OCI-LY3 (cell line): ENCODE measurements around the gene NR2C2.
A peak's percentile ranks its signal among the peaks of the same experiment; 100 is the strongest.

Experiments used
- H2AFZ ChIP-seq: fragments of 200-600, 300-600 bp; shearing (Covaris generic); 2 replicates; pipeline ENCODE4 v1.6.0; 2014; ENCODE audit warnings: antibody characterized with exemption, low read depth, low read length
- H3K27ac ChIP-seq: fragments of 200-600, 300-600 bp; sonication (generic); 2 replicates; pipeline ENCODE4 v1.5.1; 2014; ENCODE audit warnings: mild to moderate bottlenecking, low read length, moderate library complexity, mixed read lengths
- H3K27me3 ChIP-seq: fragments of 200-600, 300-600 bp; sonication (generic); 2 replicates; pipeline ENCODE4 v1.6.1; 2014; ENCODE audit warnings: low read depth, low read length, mixed read lengths
- H3K36me3 ChIP-seq: fragments of 200-600, 300-600 bp; sonication (generic); replicated peaks from 2 replicates; pipeline ENCODE3; 2014; ENCODE audit warnings: low read depth, low read length, mixed read lengths
- H3K4me1 ChIP-seq: fragments of 300-600, 200-600 bp; sonication (generic); 2 replicates; pipeline ENCODE4 v1.6.1; 2014; ENCODE audit warnings: low read length, mixed read lengths
- H3K4me2 ChIP-seq: fragments of 200-600, 300-600 bp; sonication (generic); 2 replicates; pipeline ENCODE4 v1.6.1; 2014; ENCODE audit warnings: low read length, mixed read lengths
- H3K4me3 ChIP-seq: fragments of 300-600, 200-600 bp; sonication (generic); 2 replicates; pipeline ENCODE4 v1.5.1; 2014; ENCODE audit warnings: antibody characterized with exemption, mild to moderate bottlenecking, low read length, moderate library complexity
- H3K79me2 ChIP-seq: fragments of 300-600, 200-600 bp; shearing (Covaris generic); 2 replicates; pipeline ENCODE4 v1.6.1; 2014; ENCODE audit warnings: mild to moderate bottlenecking, low read length, mixed read lengths
- H3K9ac ChIP-seq: fragments of 300-600, 200-600 bp; shearing (Covaris generic); 2 replicates; pipeline ENCODE4 v1.6.0; 2014; ENCODE audit warnings: mild to moderate bottlenecking, low read length, moderate library complexity
- H3K9me3 ChIP-seq: fragments of 200-600, 300-600 bp; shearing (Covaris generic); 2 replicates; pipeline ENCODE4 v1.6.1; 2014; ENCODE audit warnings: low read length, mixed read lengths; ENCODE audit not compliant: insufficient read depth
- H4K20me1 ChIP-seq: fragments of 200-600, 300-600 bp; sonication (generic); 2 replicates; pipeline ENCODE4 v1.6.1; 2016; ENCODE audit warnings: low read length, mixed read lengths; ENCODE audit not compliant: insufficient read depth
- CTCF ChIP-seq: fragments of 200-600, 300-600 bp; sonication (generic); IDR thresholded peaks from 2 replicates; pipeline ENCODE4 v1.5.1; 2014; ENCODE audit warnings: antibody characterized with exemption, low read length, low read depth
- EZH2phosphoT487 ChIP-seq: fragments of 200-600 bp; shearing (Covaris generic); IDR thresholded peaks from 2 replicates; pipeline ENCODE4 v1.6.1; 2018; ENCODE audit warnings: antibody characterized with exemption, mixed run types, low read depth

Gene NR2C2

GRCh38 chr3:14913071-14913925, 34.1 kb upstream of the NR2C2 start:
- Histone ChIP-seq H3K9me3 (no peaks in the 10 kb centered on the region), H3K27me3 (peaks cover 46% of the 10 kb centered on the region), H3K4me2 (no peak overlapping the region), H3K4me1 (no peaks in the 10 kb centered on the region), H3K27ac (no peak overlapping the region), H3K9ac (no peak overlapping the region), H3K36me3 (no peaks in the 10 kb centered on the region), H4K20me1 (no peaks in the 10 kb centered on the region), H3K4me3 (no peak overlapping the region), H3K79me2 (no peaks in the 10 kb centered on the region), H2AFZ (no peak overlapping the region)
- TF ChIP-seq EZH2phosphoT487, result no peak
- TF ChIP-seq CTCF, result no peak

DNA sequence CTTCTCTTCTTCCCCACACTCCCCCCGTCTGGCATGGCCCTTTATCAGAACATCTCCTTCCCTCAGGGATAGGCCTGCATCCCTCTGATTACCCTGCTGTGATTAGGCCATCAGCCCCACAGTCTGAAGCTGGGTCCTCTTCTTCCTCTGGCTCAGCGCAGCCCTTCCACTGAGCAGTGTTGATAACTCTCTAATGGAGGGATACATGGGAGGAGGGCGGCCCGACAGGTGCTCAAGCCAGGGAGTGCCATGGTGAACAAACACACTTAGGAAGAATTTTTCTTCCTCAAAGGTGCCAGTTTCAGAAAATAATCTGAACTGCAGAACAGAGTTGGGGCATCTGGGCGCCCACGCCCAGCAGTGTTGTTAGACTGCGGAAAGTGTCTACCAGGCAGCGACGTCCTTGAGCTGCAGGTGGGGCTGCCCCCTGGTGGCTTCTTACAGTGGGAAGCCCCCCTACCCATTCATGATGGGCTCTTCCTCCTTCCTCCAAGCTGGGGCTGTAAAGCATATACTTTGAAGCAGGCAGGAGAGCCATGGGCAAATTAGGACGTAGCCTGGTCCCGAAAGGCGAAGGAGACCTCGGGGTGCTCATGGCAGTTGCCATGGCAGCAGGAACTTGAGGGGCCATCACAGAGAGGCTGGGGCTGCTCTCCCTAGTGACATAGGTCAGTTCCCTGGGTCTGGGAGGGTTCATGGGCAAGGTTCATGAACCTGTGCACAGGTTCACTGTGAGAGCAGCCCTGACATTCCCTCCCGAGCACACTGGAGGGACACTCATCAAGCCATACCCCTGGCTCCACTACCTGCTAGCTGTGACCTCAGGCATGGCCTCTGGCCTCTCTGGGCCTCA, 33.2 kb upstream of the NR2C2 start:
- no peak overlapping the region for H2AFZ ChIP-seq
- no peaks in the 10 kb centered on the region for H4K20me1 ChIP-seq

DNA sequence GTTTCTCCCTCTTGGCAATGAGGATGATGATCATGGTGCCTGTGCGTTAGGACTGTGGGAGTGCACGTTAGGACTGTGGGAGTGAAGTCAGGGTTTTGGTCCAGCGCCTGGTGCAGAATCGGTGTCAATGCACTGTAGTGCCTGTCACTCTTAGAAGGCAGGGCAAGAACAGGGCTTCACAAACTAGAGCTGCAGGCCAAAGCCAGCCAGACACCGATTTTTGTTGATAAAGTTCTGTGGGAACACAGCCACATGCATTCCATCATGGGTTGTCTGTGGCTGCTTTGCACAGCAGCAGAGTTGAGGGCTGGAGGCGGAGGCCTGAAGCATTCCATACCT, 32.6 kb upstream of the NR2C2 start:
- Histone ChIP-seq H3K79me2 (no peaks in the 10 kb centered on the region), H3K4me2 (no peak overlapping the region), H4K20me1 (no peaks in the 10 kb centered on the region), H3K9me3 (no peaks in the 10 kb centered on the region), H2AFZ (no peak overlapping the region), H3K4me1 (no peaks in the 10 kb centered on the region), H3K27ac (no peak overlapping the region), H3K4me3 (no peak overlapping the region), H3K9ac (no peak overlapping the region), H3K27me3 (peaks cover 46% of the 10 kb centered on the region), H3K36me3 (no peaks in the 10 kb centered on the region)
- no peak for TF ChIP-seq EZH2phosphoT487

More for the DNA sequence above, 33.2 kb upstream of the NR2C2 start:
- Histone ChIP-seq H3K27me3 (peaks cover 46% of the 10 kb centered on the region), H3K4me2 (no peak overlapping the region), H3K79me2 (no peaks in the 10 kb centered on the region), H3K4me1 (no peaks in the 10 kb centered on the region), H3K4me3 (no peak overlapping the region), H3K27ac (no peak overlapping the region), H3K36me3 (no peaks in the 10 kb centered on the region), H3K9me3 (no peaks in the 10 kb centered on the region), H3K9ac (no peak overlapping the region)
- TF ChIP-seq CTCF (peak; percentile 12; the same call in 1 of the 2 replicates), EZH2phosphoT487 (no peak)

DNA sequence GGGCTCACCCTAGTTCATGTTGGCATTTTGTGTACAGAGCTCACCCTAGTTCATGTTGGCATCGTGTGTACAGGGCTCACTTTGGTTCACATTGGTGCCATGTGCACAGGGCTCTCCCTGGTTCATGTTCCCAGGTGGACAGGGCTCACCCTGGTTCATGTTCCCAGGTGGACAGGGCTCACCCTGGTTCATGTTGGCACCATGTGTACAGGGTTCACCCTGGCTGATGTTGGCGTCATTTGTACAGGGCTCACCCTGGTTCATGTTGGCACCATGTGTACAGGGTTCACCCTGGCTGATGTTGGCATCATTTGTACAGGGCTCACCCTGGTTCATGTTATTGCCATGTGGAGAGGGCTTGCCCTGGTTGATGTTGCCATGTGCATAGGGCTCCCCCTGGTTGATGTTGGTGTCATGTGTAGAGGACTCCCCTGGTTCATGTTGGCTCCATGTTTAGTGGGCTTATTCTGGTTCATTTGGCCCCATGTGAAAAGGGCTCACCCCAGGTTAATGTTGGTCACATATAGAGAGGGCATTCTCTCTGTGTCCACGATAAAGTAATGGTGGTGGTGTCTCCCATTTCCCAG, 31.7 kb upstream of the NR2C2 start:
- Histone ChIP-seq H3K27ac (no peak overlapping the region), H3K79me2 (no peaks in the 10 kb centered on the region), H3K4me3 (no peak overlapping the region), H3K9me3 (no peaks in the 10 kb centered on the region), H4K20me1 (no peaks in the 10 kb centered on the region), H3K4me1 (no peaks in the 10 kb centered on the region), H3K9ac (no peak overlapping the region), H2AFZ (no peak overlapping the region), H3K36me3 (no peaks in the 10 kb centered on the region), H3K27me3 (peaks cover 39% of the 10 kb centered on the region), H3K4me2 (no peak overlapping the region)
- TF ChIP-seq EZH2phosphoT487, result no peak
- TF ChIP-seq CTCF, result peak; percentile 42
